GM12891 (cell line): ENCODE data around the gene C1orf50.

ENCODE experiments used
- PAX5 ChIP-seq: IDR thresholded peaks from 2 replicates; pipeline ENCODE4 v1.6.1; 2011; ENCODE audit warnings: low read length, moderate library complexity, mild to moderate bottlenecking; ENCODE audit not compliant: insufficient read depth, severe bottlenecking
- POLR2A ChIP-seq: IDR thresholded peaks from 2 replicates; pipeline ENCODE4 v1.6.1; 2011; ENCODE audit warnings: low read depth, low read length, control low read depth
- POLR2AphosphoS5 ChIP-seq: IDR thresholded peaks from 2 replicates; pipeline ENCODE4 v1.6.1; 2011; ENCODE audit warnings: low read depth, low read length, control low read depth
- SPI1 ChIP-seq: IDR thresholded peaks from 2 replicates; pipeline ENCODE4 v1.6.1; 2011; ENCODE audit warnings: low read depth, low read length, control low read depth
- TAF1 ChIP-seq: IDR thresholded peaks from 2 replicates; pipeline ENCODE4 v1.6.1; 2011; ENCODE audit warnings: low read depth, low read length, control low read depth

GRCh38 chr1:42762269-42762668, 4.8 kb upstream of the C1orf50 start:
- TF ChIP-seq POLR2AphosphoS5 (no peak), TAF1 (no peak), POLR2A (no peak), PAX5 (no peak), SPI1 (no peak)
